ENCODE data around the gene SPOCK1. TPM values are rescaled to one million over a fixed set of nuclear protein-coding genes. Genes with fewer than 3 reads are reported as not detected.

Gene SPOCK1
- total and polyA plus RNA-seq, 10 donors: 0.50 to 17.0 (median 6.6) TPM

DNA sequence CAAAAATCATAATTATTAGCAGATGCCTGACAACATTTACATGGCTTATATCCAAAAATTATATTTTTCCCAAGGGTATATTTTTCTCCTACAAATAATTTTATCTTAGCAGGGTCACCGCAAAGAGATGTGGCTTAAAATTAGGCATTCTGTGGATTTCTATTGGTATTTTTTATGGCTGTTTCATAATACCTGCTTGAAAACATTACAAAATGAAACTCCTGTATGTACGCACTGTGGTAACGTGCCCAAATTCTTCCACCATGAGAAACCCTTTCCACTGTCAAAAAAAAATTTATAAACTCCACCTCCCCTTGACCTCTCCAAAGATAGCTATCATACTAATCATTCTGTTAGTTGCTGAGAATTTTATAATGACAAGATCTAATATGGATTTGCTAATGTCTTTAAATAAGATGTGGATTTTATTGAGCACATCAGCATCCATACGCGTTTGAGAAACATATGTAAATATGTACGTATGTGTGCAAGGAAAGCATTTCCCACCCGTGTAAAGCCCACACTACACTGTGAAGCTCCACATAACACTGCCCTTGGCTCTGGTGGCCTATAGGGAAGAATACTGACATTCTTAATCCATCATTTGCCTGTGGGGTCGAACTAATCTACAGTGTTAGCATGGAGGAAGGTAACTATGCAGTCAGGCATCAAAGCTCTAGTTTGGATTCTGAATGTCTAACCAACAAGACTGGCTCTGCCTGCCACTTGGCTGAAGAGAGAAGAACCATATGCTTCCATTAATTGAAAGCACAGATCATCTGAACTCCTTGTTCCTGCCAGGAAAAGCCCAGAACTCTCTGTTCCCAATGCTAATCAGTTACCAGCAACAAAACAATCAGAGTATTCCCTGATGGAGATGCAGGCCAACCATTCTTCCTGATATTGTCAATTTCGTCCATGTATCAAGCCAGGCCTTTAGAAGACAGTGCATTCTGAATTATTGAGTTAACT, 244.7 kb downstream of the SPOCK1 start:
- H3K36me3 ChIP-seq: no peaks in the 10 kb centered on the region
- intact Hi-C loops (cut with DNase I; ENCODE audit: low total_unique reads): no loop called here
- H3K27me3 ChIP-seq (replicated peaks in 1 of 7): no peaks in the 10 kb centered on the region
- no peak overlapping the region for H3K4me3 ChIP-seq
- DNase-seq: no peak
- H3K4me1 ChIP-seq: peaks cover 0 to 2% (median 0%) of the 10 kb centered on the region in 6 donors
- H3K9me3 ChIP-seq: peaks cover 0 to 4% (median 0%) of the 10 kb centered on the region in 8 donors
- no peak for TF ChIP-seq POLR2A (IDR thresholded peaks at IDR 0.05)
- TF ChIP-seq POLR2AphosphoS5 (IDR thresholded peaks at IDR 0.05): peak in 1 of 3 donors; percentile 12
- 75 to 84% (median 79%) methylated on average over 9 of the region's 9 CpGs for WGBS, 5 donors
- peak overlapping the region in 4 of 8 donors; percentile 14 to 58 (median 26) for H3K27ac ChIP-seq

DNA sequence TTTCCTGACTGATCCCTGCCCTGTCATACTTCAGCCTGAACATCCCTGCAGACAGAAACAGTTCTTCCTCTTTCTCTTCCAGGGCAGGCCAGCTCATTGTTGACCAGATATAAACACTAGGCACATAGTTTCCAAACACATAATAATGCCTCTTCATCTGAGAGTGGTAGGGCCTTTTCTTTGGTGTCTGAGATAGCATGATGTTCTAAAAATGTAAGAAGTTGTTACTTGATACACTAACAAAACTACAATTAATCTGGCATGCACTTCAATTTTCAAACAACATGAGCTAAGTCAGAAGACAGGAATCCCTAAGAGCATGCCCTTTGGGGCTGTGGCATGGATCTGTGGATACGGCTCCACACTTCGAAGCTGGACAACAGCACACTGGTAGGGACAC, 246.6 kb downstream of the SPOCK1 start:
- H3K27me3 ChIP-seq (replicated peaks in 1 of 7): no peaks in the 10 kb centered on the region
- WGBS, 5 donors: 71 to 92% (median 82%) methylated on average over 2 of the region's 2 CpGs
- no peak for DNase-seq
- H3K4me3 ChIP-seq: no peak overlapping the region
- H3K27ac ChIP-seq: no peak overlapping the region
- H3K4me1 ChIP-seq: peaks cover 0 to 2% (median 0%) of the 10 kb centered on the region in 6 donors
- TF ChIP-seq POLR2AphosphoS5 (IDR thresholded peaks at IDR 0.05) (no peak), POLR2A (IDR thresholded peaks at IDR 0.05) (no peak)
- TF ChIP-seq, protein P1, sequence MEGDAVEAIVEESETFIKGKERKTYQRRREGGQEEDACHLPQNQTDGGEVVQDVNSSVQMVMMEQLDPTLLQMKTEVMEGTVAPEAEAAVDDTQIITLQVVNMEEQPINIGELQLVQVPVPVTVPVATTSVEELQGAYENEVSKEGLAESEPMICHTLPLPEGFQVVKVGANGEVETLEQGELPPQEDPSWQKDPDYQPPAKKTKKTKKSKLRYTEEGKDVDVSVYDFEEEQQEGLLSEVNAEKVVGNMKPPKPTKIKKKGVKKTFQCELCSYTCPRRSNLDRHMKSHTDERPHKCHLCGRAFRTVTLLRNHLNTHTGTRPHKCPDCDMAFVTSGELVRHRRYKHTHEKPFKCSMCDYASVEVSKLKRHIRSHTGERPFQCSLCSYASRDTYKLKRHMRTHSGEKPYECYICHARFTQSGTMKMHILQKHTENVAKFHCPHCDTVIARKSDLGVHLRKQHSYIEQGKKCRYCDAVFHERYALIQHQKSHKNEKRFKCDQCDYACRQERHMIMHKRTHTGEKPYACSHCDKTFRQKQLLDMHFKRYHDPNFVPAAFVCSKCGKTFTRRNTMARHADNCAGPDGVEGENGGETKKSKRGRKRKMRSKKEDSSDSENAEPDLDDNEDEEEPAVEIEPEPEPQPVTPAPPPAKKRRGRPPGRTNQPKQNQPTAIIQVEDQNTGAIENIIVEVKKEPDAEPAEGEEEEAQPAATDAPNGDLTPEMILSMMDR (IDR thresholded peaks at IDR 0.05 in 8 of 11, conservative IDR thresholded peaks at IDR 0.05 in 3 of 11): no peak
- H3K9me3 ChIP-seq: no peaks in the 10 kb centered on the region
- intact Hi-C loops (cut with DNase I; ENCODE audit: low total_unique reads): no loop called here
- no peaks in the 10 kb centered on the region for H3K36me3 ChIP-seq

DNA sequence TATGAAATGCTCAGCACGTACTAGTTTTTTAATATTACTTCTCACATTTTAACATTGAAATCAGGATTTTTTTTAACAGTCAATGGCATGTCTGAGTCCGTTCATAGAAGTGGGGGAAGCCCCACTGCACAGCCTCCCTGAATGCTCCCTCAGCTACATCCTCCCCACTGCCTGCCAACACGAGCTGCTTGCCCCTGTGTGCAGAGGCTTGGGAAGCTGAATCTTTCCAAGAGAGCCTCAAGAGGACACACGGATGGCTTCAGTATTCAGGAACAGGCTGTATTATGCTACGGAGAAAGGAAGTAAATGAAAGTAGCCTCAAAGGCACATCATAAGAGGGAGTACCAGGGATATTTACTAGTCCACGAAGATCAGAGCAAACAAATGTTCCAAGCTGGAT, 248.7 kb downstream of the SPOCK1 start:
- H3K27me3 ChIP-seq (replicated peaks in 1 of 7): no peaks in the 10 kb centered on the region
- 55 to 68% (median 62%) methylated on average over 6 of the region's 6 CpGs for WGBS, 5 donors
- H3K9me3 ChIP-seq: no peaks in the 10 kb centered on the region
- no peak for DNase-seq
- TF ChIP-seq POLR2AphosphoS5 (IDR thresholded peaks at IDR 0.05) (no peak), POLR2A (IDR thresholded peaks at IDR 0.05) (no peak)
- no peak overlapping the region for H3K4me3 ChIP-seq
- no peak overlapping the region for H3K27ac ChIP-seq
- H3K4me1 ChIP-seq: peaks cover 0 to 2% (median 0%) of the 10 kb centered on the region in 6 donors
- no peaks in the 10 kb centered on the region for H3K36me3 ChIP-seq
- intact Hi-C loops (cut with DNase I; ENCODE audit: low total_unique reads): no loop called here

DNA sequence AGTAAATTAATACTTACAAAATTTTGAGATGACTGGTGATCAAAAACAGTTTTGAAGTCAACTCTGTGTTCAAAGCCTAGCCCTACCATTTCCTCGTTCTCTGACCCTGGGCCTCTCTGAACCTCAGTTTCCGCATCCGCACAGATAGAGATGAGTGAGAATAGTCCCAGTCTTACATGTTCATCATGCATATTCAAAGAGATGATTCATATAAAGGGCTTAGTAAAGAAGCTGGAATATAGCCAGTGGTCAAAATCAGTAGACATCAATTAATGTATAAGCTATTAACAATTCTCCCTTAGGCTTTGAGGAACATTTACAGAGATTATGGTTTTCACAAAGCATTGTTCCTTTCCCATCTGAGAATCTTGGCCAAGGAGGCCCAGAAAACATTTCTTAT, 250.6 kb downstream of the SPOCK1 start:
- Histone ChIP-seq H3K27me3 (replicated peaks in 1 of 7) (no peaks in the 10 kb centered on the region), H3K27ac (no peak overlapping the region), H3K4me3 (no peak overlapping the region), H3K9me3 (no peaks in the 10 kb centered on the region), H3K36me3 (no peaks in the 10 kb centered on the region), H3K4me1 (peaks cover 0 to 2% (median 0%) of the 10 kb centered on the region in 6 donors)
- DNase-seq: no peak
- TF ChIP-seq POLR2A (IDR thresholded peaks at IDR 0.05) (no peak), POLR2AphosphoS5 (IDR thresholded peaks at IDR 0.05) (no peak)
- TF ChIP-seq, protein P1 (IDR thresholded peaks at IDR 0.05 in 8 of 11, conservative IDR thresholded peaks at IDR 0.05 in 3 of 11): no peak
- intact Hi-C loops (cut with DNase I; ENCODE audit: low total_unique reads): no loop called here
- WGBS, 5 donors: 90 to 96% (median 94%) methylated on average over 3 of the region's 3 CpGs

DNA sequence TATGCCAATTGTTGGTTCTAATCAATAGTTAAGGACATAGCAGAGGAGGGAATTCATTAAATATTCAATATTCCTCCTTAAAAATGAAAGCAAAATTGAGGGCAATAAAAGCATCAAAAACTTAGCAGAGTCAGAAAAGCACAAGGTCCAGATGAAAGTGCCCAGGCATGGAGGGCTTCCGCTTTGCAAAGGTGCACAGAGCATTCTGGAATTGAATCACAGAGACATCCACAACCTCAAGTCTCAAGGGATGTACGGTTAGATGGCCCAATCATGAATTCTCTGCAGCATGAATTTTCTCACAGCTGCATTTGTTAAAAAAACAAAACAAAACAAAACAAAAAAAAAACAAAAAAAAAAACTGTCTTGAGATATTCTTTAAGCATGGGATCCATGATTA, 253.7 kb downstream of the SPOCK1 start:
- WGBS, 5 donors: 78 to 89% (median 84%) methylated on average over 2 of the region's 2 CpGs
- H3K4me3 ChIP-seq: no peak overlapping the region
- H3K36me3 ChIP-seq: no peaks in the 10 kb centered on the region
- no peaks in the 10 kb centered on the region for H3K9me3 ChIP-seq
- no peak for DNase-seq
- no peak overlapping the region for H3K27ac ChIP-seq
- H3K27me3 ChIP-seq (replicated peaks in 1 of 7): no peaks in the 10 kb centered on the region
- TF ChIP-seq, protein P1 (IDR thresholded peaks at IDR 0.05 in 8 of 11, conservative IDR thresholded peaks at IDR 0.05 in 3 of 11): no peak
- no peak for TF ChIP-seq POLR2AphosphoS5 (IDR thresholded peaks at IDR 0.05)
- no peak for TF ChIP-seq POLR2A (IDR thresholded peaks at IDR 0.05)
- peaks cover 0 to 2% (median 0%) of the 10 kb centered on the region in 6 donors for H3K4me1 ChIP-seq
- intact Hi-C loops (cut with DNase I; ENCODE audit: low total_unique reads): no loop called here
